GM19463 (cell line): ENCODE results near the gene BSDC1.
"Not testable (repeated sequence)": the region's sequence is repeated elsewhere in the genome, so short reads cannot be mapped to it uniquely, and the experiment has no call there.

Experiments used
- ATAC-seq: cut with Tn5 transposase; IDR thresholded peaks from one replicate; pipeline ENCODE4 v1.9.1; 2021; ENCODE audit warnings: mild to moderate bottlenecking, moderate library complexity; ENCODE audit not compliant: unreplicated experiment

Gene BSDC1

DNA sequence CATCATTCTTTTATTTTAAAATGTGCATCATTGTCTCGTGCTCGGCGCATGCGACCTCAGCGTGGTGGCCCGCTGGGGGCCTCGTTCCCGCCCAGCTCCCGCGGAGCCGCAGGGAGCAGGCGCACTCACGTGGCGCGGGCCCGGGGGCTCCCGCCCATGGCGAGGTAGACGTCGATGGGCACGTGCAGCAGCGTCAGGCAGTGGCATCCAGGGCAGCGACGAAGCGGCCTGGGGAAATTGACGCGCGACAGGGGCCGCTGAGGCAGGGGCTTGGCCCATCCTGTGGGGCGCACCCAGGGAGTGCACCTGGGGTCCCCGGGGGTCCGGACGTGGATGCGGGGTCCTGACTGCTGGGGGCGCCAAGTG lies 33.0 kb downstream of the BSDC1 start:
- no peak for ATAC-seq

DNA sequence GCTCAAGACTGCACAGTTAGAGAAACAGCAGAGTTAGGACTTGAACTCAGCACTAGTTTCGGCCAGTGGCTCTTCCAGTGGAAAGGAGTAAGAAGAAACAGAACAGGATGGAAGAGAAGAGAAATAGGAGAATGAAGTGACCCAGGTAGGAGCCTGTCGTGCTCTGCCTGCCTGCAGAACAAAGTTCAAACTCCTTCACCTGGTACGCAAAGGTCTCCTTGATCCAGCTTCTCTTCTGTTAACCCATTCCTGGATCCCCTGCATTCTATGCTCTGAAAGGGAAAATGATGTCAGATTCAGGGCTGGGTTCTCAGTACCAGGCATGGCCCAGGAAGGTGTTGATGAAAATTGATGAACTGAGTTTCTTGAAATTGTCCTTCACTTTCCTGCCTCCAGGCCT lies 35.8 kb downstream of the BSDC1 start:
- ATAC-seq, result no peak

- no peak for ATAC-seq
These were observed 36.6 kb downstream of the BSDC1 start for GRCh38 chr1:32357614-32358013.

GRCh38 chr1:32356478-32356877 lies 37.8 kb downstream of the BSDC1 start:
- no peak for ATAC-seq

GRCh38 chr1:32355778-32356177 lies 38.5 kb downstream of the BSDC1 start:
- ATAC-seq, result not testable (repeated sequence)

- no peak for ATAC-seq
These were observed 40.2 kb downstream of the BSDC1 start for GRCh38 chr1:32353886-32354570.

DNA sequence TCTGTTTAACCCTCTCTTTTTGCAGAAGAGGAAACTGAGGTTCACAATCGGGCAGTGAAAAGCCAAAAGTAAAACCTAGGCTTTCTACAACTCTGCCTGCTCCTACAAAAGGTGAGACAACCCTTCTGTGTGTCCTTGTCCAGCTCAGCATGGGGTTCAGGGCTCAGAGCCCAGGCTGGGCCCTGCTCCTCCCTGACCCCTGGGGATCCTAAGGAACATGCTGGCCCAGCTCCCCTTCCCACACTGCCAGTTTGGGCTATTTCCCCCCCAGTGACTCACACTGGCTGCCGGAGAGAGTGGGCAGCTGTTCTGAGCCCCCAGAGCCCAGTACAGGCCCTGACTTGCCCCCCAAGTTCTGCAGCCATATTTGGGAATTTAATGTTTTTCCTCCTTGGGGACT lies 40.8 kb downstream of the BSDC1 start:
- ATAC-seq, result no peak

- no peak for ATAC-seq
These were observed 41.3 kb downstream of the BSDC1 start for GRCh38 chr1:32352831-32353383.

- ATAC-seq, result no peak
These were observed 41.9 kb downstream of the BSDC1 start for GRCh38 chr1:32352239-32352745.

GRCh38 chr1:32351399-32352238 lies 42.6 kb downstream of the BSDC1 start:
- ATAC-seq, result peak; percentile 89

- ATAC-seq, result peak; percentile 36
These were observed 43.3 kb downstream of the BSDC1 start for GRCh38 chr1:32350785-32351398.

GRCh38 chr1:32349211-32349708 lies 45.0 kb downstream of the BSDC1 start:
- no peak for ATAC-seq

DNA sequence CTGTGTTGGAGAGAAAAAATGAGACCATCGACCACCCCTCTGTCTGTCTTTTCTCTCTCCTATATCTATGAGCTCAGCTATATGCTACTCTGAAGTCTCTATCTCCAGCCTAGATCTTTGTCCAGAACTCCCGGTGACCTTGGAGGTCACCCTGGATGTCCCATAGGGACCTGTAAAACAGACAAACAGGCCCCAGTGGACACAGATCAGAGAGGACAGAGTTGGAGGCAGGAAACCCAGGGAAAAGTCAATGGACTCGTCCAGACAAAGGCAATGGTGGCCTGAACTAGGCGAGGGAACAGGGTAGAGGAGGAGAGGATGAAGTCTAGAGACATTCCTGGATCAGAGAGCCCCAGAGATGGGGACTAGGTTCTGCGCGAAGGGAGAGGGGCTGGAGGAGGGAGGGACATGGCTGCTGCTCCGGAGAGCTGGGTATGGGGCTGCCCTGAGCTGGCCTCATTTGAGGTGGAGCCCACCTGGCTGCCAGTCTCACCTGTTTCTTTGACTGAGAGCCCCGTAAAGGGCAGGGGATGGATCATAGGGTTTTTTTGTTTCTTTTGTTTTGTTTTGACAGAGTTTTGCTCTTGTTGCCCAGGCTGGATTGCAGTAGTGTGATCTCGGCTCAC lies 47.6 kb downstream of the BSDC1 start:
- ATAC-seq, result no peak

DNA sequence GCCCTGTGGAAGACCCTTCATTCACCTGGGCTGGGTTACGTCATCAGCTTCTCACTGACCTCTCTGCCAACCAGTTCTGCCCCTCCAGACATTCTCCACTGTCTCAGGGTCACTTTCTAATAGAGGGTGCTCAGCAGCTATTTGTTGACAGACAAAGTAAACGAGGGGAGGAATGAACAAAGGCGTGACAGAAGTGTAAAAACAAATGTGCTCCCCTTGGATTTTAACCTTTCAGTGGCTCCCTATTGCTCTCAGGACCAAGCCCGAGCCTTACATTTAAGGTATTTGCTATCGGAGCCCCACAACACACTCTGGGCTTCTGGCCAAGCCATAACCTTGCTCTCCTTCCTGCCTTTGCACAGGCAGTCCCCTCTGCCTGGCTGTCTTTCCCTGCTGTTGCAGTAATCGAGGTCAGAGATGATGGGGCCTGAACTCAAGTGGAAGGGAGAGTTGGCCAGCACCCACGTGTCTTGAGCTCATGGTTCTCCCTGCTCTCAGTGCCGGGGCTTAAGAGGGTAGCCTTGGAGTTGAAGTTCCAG lies 48.9 kb downstream of the BSDC1 start:
- no peak for ATAC-seq

DNA sequence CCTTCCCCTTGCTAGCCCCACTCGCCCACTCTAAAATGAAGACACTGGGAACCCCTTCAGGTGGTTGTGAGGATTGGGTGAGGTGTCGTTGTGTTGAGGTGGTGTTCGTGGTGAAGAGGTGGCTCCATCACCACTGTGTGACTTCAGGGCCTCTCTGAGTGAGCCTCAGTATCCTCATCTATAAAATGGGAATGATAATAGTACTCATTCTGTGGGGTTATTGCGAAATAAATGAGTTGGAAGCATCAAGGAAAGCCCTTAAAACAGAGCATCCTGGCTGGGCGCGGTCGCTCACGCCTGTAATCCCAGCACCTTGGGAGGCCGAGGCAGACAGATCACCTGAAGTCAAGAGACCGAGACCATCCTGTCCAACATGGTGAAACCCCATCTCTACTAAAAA lies 51.5 kb downstream of the BSDC1 start:
- ATAC-seq, result no peak

DNA sequence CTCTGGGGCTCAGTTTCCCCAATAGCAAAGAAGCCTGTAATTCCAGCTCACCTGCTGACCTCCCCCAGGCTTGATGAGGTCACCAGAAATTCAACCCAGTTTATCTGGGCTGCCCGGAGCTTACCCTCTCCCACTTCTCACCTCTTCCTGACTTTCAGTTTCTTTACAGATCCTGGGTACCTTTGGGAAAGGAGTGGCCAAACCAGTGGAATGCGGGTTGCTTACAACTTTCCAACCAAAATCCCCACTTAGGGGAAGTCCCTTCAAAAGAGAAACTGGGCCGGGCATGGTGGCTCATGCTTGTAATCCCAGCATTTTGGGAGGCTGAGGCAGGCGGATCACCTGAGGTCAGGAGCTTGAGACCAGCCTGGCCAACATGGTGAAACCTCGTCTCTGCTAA lies 52.3 kb downstream of the BSDC1 start:
- ATAC-seq, result no peak

DNA sequence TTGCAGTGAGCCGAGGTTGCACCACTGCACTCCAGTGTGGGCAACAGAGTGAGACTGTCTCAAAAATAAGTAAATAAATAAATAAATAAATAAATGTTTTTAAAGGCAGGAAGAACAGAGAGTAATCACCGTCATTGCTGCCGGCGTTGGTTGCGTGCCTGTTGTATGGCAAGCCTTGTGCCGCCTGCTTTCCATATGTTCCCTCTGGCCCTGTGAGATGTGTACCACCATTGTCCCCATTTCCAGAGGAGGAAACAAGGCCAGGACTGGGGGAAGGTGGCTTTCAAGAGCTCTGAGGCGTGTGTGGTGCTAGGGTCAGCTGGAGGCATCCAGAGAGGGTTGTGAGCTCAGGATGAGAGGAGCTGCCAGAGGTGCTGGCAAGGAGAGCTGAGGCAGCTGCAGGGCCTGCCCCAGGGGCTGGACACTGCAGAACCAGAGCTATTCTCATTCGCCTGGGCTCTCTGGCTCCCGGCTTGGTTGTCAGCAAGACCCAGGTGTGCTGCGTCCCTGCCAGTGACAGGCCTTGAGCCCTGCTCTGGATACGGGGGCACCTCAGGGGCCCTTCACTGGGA lies 53.0 kb downstream of the BSDC1 start:
- ATAC-seq, result no peak

DNA sequence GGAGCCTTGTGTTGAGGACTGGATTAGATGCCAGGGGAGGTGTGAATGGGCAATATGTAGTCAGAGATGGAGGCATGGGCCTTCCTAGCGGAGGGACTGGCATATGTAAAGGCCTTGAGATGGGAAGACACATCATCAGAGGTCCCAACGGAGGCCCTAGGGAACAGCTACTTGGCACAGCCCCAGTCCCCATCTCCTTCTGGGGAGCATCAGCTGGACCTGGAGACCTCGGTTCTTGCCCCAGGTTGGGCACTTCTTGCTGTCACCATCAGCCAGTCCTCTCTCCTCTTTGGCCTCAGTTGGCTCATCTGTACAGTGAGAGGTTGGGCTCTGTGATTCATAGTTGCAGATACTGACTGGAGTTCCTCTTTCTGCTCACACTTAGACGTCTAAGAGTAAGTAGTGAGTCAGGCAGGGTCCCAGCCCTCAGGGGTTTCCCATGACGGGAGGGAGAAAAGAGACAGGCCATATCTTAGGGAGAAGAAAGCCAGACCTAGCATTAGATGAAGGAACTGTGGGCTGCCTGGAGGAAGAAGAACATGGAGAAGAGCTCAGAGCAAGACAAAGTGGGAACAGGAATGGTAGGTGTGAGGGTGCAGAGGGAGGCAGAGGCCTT lies 54.8 kb downstream of the BSDC1 start:
- ATAC-seq, result peak; percentile 34

- ATAC-seq, result no peak
These were observed 55.5 kb downstream of the BSDC1 start for GRCh38 chr1:32338637-32339145.
